IPS DF 6.9 (cell line): ENCODE measurements around the gene TANK.
A peak's percentile ranks its signal among the peaks of the same experiment; 100 is the strongest.
"Not testable (repeated sequence)": the region's sequence is repeated elsewhere in the genome, so short reads cannot be mapped to it uniquely, and the experiment has no call there.

Experiments
- DNase-seq: peaks from one replicate; pipeline ENCODE4 v3.0.0-alpha.2; 2013; ENCODE audit warnings: low read depth, low spot score
- H3K27ac ChIP-seq: one replicate; pipeline ENCODE4 v1.5.1; 2013; ENCODE audit warnings: low read length, control low read depth
- H3K27me3 ChIP-seq: 2 replicates; pipeline ENCODE4 v1.6.1; 2013; ENCODE audit warnings: mild to moderate bottlenecking, low read length; ENCODE audit not compliant: control insufficient read depth, insufficient read depth
- H3K36me3 ChIP-seq: 2 replicates; pipeline ENCODE4 v1.6.1; 2013; ENCODE audit warnings: low read length; ENCODE audit not compliant: control insufficient read depth, insufficient read depth
- H3K4me1 ChIP-seq: 2 replicates; pipeline ENCODE4 v1.6.1; 2013; ENCODE audit warnings: low read length; ENCODE audit not compliant: control insufficient read depth, insufficient read depth
- H3K4me3 ChIP-seq: 2 replicates; pipeline ENCODE4 v1.5.1; 2013; ENCODE audit warnings: mild to moderate bottlenecking, low read length
- H3K9me3 ChIP-seq: 2 replicates; pipeline ENCODE4 v1.6.1; 2013; ENCODE audit warnings: low read length, inconsistent platforms; ENCODE audit not compliant: control insufficient read depth, insufficient read depth
- WGBS: extraction: QIAGEN DNeasy Blood & Tissue Kit; methylation state at CpG from one replicate; pipeline ENCODE4 v1.1.7; 2013; ENCODE audit warnings: mixed read lengths, missing lambda C conversion rate; ENCODE audit not compliant: insufficient read length, insufficient coverage; 5-methylcytosine and 5-hydroxymethylcytosine counted together

TANK gene

DNA sequence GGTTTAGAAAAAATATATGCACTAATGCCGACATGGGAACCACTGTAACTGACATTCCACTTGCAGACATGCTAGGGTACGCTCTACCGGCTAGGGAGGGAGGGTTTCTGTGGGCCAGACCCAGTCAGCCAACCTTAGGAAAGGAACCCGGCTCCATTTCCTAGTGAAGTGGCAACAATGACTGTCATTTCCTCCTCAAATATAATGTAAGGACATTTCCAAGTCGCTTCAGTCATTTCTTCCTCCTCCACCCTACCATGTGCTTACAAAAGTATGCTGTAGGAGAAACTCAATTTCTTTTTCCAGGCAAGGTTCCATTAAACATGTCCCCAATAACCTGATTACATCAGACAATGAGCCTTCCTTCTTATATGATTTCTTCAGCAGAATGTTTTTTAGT is 83.7 kb downstream of the TANK start:
- H3K4me3 ChIP-seq, result no peak overlapping the region
- no peaks in the 10 kb centered on the region for H3K36me3 ChIP-seq
- DNase-seq, result no peak
- H3K27ac ChIP-seq, result no peak overlapping the region
- H3K4me1 ChIP-seq, result peaks cover 1% of the 10 kb centered on the region; the same call in 1 of the 2 replicates
- H3K27me3 ChIP-seq, result no peaks in the 10 kb centered on the region; the same call in 1 of the 2 replicates
- no peaks in the 10 kb centered on the region for H3K9me3 ChIP-seq
- WGBS, result no CpG with 5 or more reads among the region's 5 CpGs

DNA sequence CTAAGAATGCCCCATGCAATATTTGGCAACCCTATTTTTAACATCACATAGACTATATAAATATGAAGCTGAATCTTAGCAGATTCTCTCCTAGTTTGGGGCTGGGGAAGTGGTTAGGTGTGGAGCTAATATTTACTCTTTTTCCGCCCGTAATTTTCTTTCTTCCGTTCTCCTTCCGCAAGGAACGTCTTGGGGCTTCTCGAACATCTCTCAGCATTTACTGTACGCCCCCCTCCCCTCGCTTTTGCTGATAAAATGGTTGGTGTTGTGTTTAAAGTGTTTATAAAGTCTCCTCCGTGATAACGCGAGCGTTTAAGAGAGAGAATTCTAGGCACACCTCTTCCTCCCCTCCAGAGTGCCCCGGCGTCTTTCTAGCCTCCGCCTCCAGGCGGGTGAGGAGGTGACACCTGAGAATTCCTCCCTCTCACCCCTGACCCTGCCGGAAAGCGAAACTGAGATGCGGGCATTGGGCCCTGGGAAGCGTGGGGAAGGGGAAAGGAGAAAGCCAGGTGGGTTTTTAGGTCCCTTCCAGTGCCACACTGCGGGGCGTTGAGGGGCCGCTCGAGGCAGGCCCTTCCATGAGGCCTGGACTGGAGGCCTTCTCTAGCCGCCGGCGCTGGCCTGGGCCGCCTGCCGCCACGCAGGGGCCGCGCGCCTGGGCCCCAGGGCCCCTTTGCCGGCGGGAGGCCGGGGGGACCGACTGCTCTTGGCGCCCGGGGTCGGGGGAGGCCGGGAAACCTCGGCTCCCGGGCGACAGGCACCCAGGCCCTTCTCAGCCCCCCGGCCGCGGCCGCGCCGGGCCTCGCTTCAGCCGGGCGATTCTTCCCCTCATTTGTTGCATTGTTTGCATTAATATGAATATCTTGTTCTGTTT is 84.4 kb downstream of the TANK start:
- not testable (repeated sequence) for H3K4me1 ChIP-seq, H3K36me3 ChIP-seq, DNase-seq, H3K9me3 ChIP-seq, H3K27ac ChIP-seq, H3K27me3 ChIP-seq
- no CpG with 5 or more reads among the region's 53 CpGs for WGBS
- H3K4me3 ChIP-seq, result peak overlapping the region; percentile 59; the same call in 1 of the 2 replicates

DNA sequence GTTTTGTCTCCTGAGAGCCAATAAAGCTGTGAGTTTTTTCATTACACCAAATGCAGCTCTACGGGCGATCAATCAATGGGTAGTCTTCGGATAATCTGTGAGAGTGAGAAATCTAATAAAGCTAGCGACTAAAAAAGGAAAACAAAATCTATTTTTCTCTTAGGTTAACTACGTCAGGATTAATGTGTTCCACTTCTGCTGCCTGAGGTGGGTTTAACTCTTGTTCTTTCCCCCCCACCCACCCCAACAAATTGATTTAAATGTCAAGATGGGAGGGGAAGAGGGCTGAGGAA is 85.0 kb downstream of the TANK start:
- H3K9me3 ChIP-seq, result no peaks in the 10 kb centered on the region
- peaks cover 1% of the 10 kb centered on the region; the same call in 1 of the 2 replicates for H3K4me1 ChIP-seq
- no peak for DNase-seq
- no peaks in the 10 kb centered on the region; the same call in 1 of the 2 replicates for H3K27me3 ChIP-seq
- peak overlapping the region; percentile 59; the same call in 1 of the 2 replicates for H3K4me3 ChIP-seq
- no peaks in the 10 kb centered on the region for H3K36me3 ChIP-seq
- no CpG with 5 or more reads among the region's 5 CpGs for WGBS
- no peak overlapping the region for H3K27ac ChIP-seq

DNA sequence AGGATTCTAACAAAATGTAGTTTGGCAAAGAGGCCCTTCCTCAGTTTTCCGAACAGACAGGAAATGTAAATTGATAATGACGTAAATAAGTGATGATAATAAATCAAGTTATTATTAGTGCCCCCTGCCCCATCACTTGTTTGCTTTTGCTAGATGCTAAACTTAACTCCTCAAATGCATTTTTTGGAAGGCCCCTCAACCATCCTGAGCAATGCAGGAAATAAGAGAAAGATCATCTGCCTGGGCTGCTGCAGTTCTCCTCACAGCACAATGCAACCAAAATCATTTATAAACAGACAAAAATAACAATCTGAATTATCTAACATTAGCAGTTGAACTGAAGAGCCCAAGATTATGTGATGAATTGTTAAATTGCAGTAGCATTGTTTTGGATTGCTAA is 85.4 kb downstream of the TANK start:
- WGBS, result no CpG with 5 or more reads among the region's 2 CpGs
- H3K36me3 ChIP-seq, result no peaks in the 10 kb centered on the region
- DNase-seq, result no peak
- H3K4me1 ChIP-seq, result peaks cover 1% of the 10 kb centered on the region; the same call in 1 of the 2 replicates
- no peak overlapping the region for H3K27ac ChIP-seq
- H3K9me3 ChIP-seq, result no peaks in the 10 kb centered on the region
- no peak overlapping the region for H3K4me3 ChIP-seq
- H3K27me3 ChIP-seq, result no peaks in the 10 kb centered on the region; the same call in 1 of the 2 replicates

DNA sequence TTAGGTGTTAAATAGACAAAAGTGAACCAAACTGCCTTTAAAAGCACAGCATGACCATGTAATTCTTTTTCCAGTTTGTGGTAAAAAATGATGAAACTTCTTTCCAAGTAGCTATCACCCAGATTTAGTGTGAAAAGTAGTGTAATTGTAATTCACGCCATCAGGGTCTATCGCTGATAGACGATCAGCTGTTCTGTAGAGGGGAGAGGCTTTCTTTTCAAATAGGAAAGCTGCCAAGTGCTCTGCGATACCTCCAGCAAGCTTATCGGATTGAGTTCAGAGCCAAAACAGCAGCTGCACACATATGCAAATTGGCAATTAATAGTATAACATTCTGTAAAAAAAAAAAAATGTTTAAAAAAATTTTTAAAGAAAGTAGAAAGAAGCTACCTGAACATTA is 86.1 kb downstream of the TANK start:
- WGBS, result no CpG with 5 or more reads among the region's 5 CpGs
- Histone ChIP-seq H3K9me3 (no peaks in the 10 kb centered on the region), H3K27ac (no peak overlapping the region), H3K4me3 (no peak overlapping the region), H3K4me1 (peaks cover 1% of the 10 kb centered on the region; the same call in 1 of the 2 replicates), H3K27me3 (no peaks in the 10 kb centered on the region; the same call in 1 of the 2 replicates), H3K36me3 (no peaks in the 10 kb centered on the region)
- no peak for DNase-seq

DNA sequence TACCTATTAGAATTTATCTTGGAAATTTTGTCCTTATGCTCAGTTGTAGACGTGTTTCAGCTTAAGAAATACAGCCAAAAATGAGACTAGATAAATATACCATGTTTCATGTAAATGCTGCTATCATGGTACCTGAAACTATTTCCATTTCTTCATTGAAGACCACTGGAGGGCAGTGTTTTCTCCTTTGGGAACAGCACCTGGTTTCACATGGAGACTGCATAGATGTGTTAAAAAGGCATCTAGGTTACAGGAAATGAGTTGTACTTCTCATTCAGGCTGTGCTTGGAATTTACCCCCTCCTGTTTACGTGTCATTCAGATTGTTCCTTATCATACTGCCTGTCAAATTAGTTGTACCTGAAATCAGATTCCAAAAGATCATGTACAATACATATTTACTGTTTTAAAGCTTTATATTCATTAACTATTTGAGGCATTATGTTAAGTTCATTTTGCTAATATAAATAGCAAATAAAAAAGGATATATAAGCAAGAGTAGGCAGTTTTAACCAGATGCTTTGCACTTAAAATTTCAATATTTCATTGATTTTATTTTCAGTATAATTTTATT is 90.7 kb downstream of the TANK start:
- Histone ChIP-seq H3K9me3 (no peaks in the 10 kb centered on the region), H3K36me3 (no peaks in the 10 kb centered on the region), H3K27ac (no peak overlapping the region), H3K4me1 (no peaks in the 10 kb centered on the region), H3K27me3 (no peaks in the 10 kb centered on the region), H3K4me3 (no peak overlapping the region)
- no CpG with 5 or more reads among the region's 2 CpGs for WGBS
- no peak for DNase-seq

DNA sequence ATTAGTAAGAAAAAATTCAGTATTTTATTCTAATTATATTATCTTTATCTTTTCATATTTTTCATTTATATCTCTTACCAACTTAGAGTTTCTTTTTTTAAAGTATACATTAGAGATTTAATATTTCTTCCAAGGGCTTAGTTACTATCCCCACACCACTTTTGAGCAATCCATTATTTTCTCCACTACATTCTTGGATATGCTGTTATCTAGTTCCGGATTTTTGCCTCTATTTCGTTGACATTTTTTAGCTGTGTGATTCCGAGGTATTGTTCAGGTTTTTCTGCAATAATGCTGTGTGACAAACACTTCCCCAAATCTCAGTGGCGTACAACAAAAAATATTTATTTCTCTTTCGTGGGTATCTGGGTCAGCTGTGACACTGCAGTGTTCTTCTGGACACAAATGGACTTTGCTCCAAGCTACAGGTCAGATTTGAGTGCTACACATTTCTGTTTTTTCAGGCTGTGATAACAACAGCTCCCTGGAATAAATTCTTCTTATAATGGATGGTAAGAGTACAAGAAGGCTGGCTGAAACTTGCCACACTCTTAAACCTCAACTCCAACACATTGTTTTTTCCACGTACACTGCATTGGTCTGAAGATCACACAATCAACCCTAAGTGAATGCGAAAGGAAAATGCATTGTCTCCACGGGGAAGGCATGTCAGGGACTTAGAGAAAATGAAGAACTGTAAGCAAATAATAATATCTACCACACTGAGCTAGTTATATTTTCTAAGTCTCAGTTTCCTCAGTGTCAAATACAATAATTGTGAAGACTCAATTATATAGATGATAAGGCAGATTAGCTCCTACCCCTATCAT is 97.1 kb downstream of the TANK start:
- Histone ChIP-seq H3K4me3 (no peak overlapping the region), H3K27me3 (no peaks in the 10 kb centered on the region), H3K36me3 (no peaks in the 10 kb centered on the region), H3K4me1 (no peaks in the 10 kb centered on the region), H3K27ac (no peak overlapping the region), H3K9me3 (no peaks in the 10 kb centered on the region)
- WGBS, result no CpG with 5 or more reads among the region's 8 CpGs
- no peak for DNase-seq

DNA sequence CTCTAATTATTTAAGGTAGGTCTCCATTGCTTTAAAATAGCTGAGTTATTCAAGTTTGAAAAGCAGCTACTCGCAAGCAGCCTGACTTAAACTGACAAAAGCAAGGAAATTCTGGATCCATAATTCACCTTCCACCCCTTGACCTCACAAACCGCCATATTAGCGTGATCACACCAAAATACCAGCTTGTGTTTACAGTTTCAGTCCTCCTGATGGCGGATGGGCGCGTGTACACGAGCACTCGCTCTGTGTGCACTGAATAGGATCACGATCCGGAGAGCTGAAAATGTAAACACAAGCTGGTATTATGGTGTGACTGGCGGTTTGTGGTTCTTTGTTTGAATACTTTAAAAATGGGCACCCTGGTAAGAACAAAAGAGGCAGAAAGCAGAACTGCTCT is 105.6 kb downstream of the TANK start:
- H3K27me3 ChIP-seq, result no peaks in the 10 kb centered on the region
- DNase-seq, result no peak
- H3K27ac ChIP-seq, result no peak overlapping the region
- H3K9me3 ChIP-seq, result no peaks in the 10 kb centered on the region
- no peak overlapping the region for H3K4me3 ChIP-seq
- H3K4me1 ChIP-seq, result no peaks in the 10 kb centered on the region
- WGBS, result no CpG with 5 or more reads among the region's 11 CpGs
- no peaks in the 10 kb centered on the region for H3K36me3 ChIP-seq

DNA sequence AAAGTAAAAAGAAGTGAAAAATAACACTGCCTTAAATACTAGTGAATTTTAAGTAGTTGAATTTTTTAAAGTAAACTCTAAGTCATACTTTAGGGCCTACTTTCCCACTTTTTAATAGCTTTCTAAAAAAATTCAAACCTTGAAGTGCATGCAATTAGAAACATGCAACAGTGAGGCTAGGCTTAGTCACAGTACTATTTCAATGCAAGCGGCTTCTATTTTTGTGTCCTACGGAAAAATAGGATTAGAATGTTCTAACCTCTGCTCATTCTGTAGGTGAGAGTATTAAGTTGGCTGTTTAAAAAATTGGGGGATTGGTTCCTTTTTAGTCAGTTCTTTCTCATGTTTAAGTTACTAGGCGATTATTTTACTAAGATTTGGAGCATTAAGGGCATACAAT is 108.9 kb downstream of the TANK start:
- no peak for DNase-seq
- H3K27me3 ChIP-seq, result no peaks in the 10 kb centered on the region
- H3K36me3 ChIP-seq, result no peaks in the 10 kb centered on the region
- no CpG with 5 or more reads among the region's 3 CpGs for WGBS
- no peaks in the 10 kb centered on the region for H3K9me3 ChIP-seq
- no peak overlapping the region for H3K4me3 ChIP-seq
- no peaks in the 10 kb centered on the region for H3K4me1 ChIP-seq
- no peak overlapping the region for H3K27ac ChIP-seq

DNA sequence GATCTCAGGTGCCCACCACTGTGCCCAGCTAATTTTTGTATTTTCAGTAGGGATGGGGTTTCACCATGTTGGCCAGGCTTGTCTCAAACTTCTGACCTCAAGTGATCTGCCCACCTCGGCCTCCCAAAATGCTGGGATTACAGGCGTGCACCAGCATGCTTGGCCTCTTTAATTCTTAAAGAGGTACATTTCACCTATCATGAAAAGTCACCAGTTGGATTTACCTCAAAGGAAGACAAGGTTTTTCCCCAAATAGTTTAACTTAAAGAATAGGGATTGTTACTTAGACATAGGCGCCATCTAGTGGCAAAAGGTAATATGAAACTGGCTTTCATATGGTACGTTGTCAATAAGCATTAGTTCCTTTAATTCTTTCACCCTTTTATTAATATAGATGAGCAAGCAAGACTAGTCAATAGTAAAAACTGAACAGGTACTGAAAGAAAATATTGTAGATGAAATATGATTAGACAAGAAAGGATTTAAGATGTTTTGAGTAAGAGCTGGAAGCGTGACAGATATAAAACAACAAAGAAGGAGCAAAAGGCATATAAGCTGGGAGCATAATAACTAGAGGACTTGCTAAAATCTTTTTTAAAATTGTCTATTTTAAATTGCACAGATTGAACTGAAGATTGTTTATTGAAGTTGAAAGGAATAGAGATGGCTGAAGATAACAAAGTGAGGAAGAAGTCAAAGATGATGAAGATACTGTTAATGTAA is 113.0 kb downstream of the TANK start:
- 100% methylated on average over 1 of the region's 5 CpGs for WGBS

More for the DNA sequence above, 113.0 kb downstream of the TANK start:
- Histone ChIP-seq H3K4me1 (no peaks in the 10 kb centered on the region), H3K27me3 (no peaks in the 10 kb centered on the region), H3K4me3 (no peak overlapping the region), H3K36me3 (no peaks in the 10 kb centered on the region), H3K9me3 (no peaks in the 10 kb centered on the region), H3K27ac (no peak overlapping the region)
- DNase-seq, result peak; percentile 47
